CD8-positive, alpha-beta memory T cell (primary cell): ENCODE data around the gene ALG5. TPM values are rescaled to one million over a fixed set of nuclear protein-coding genes. Genes with fewer than 3 reads are reported as not detected.

Experiments used
- CTCF ChIA-PET: fragments of 350-600 bp; sonication (Branson Sonifier 250); formaldehyde crosslinking; loops from one replicate; lab custom pipeline; 2021; ENCODE audit warnings: antibody characterized with exemption; lab: Charles Lee
- POLR2A ChIA-PET: fragments of 350-600 bp; sonication (Branson Sonifier 250); formaldehyde crosslinking; loops from one replicate; lab custom pipeline; 2021; ENCODE audit warnings: antibody characterized with exemption; lab: Charles Lee
- DNase-seq, 5 donors: peaks; one replicate each; pipeline versions ENCODE4 v3.0.0 to v3.0.0-alpha.2; 2020 to 2022; ENCODE audit warnings: mixed read lengths in 1 of 5
- H3K27ac ChIP-seq: one replicate; pipeline ENCODE4 v1.7.0; 2013; ENCODE audit warnings: low read depth, mild to moderate bottlenecking, low read length, moderate library complexity
- H3K27me3 ChIP-seq: 2 replicates; pipeline ENCODE4 v1.7.0; 2013; ENCODE audit warnings: low read length, mild to moderate bottlenecking; ENCODE audit not compliant: insufficient read depth, poor library complexity, severe bottlenecking
- H3K36me3 ChIP-seq: 2 replicates; pipeline ENCODE4 v1.7.0; 2013; ENCODE audit warnings: mild to moderate bottlenecking, low read length, moderate library complexity; ENCODE audit not compliant: insufficient read depth
- H3K4me1 ChIP-seq: 2 replicates; pipeline ENCODE4 v1.7.0; 2013; ENCODE audit warnings: mild to moderate bottlenecking, low read length, moderate library complexity; ENCODE audit not compliant: insufficient read depth
- H3K4me3 ChIP-seq: 2 replicates; pipeline ENCODE4 v1.7.0; 2013; ENCODE audit warnings: mild to moderate bottlenecking, low read length
- H3K9me3 ChIP-seq: 2 replicates; pipeline ENCODE4 v1.7.0; 2013; ENCODE audit warnings: mild to moderate bottlenecking, low read length
- H3K27ac Mint-ChIP-seq, 8 donors: one replicate each; pipeline ENCODE4 v1.8.0; 2020 to 2021; ENCODE audit warnings: mixed read lengths in 8 of 8, mild to moderate bottlenecking in 6 of 8, inconsistent platforms in 3 of 8, moderate library complexity in 3 of 8
- H3K27me3 Mint-ChIP-seq, 2 donors: one replicate each; pipeline ENCODE4 v1.8.0; 2020 to 2021; ENCODE audit warnings: mixed read lengths in 2 of 2, mild to moderate bottlenecking in 1 of 2, moderate library complexity in 1 of 2
- H3K36me3 Mint-ChIP-seq, 3 donors: one replicate each; pipeline ENCODE4 v1.8.0; 2020 to 2021; ENCODE audit warnings: mixed read lengths in 3 of 3, inconsistent platforms in 1 of 3, mild to moderate bottlenecking in 1 of 3
- H3K4me1 Mint-ChIP-seq, 3 donors: one replicate each; pipeline ENCODE4 v1.8.0; 2020 to 2021; ENCODE audit warnings: mixed read lengths in 3 of 3, inconsistent platforms in 1 of 3, mild to moderate bottlenecking in 1 of 3
- H3K4me3 Mint-ChIP-seq, 7 donors: one replicate each; pipeline ENCODE4 v1.8.0; 2020 to 2021; ENCODE audit warnings: mixed read lengths in 7 of 7, mild to moderate bottlenecking in 6 of 7, moderate library complexity in 4 of 7, inconsistent platforms in 2 of 7
- H3K9me3 Mint-ChIP-seq, 5 donors: one replicate each; pipeline ENCODE4 v1.8.0; 2020 to 2022; ENCODE audit warnings: mixed read lengths in 5 of 5, mild to moderate bottlenecking in 3 of 5, moderate library complexity in 2 of 5, inconsistent platforms in 1 of 5
- polyA plus RNA-seq: library from polyadenylated mRNA; unstranded; fragments of 300-500 nt; fragmentation: Illumina TruSeq; gene quantifications from one replicate; pipeline ENCODE4 v1.2.3, GENCODE V29; 2021
- total RNA-seq, 2 experiments: library from RNA; stranded (reverse); gene quantifications; one replicate each; pipeline ENCODE4 v1.2.3, GENCODE V29; 2021

ALG5 gene
- total and polyA plus RNA-seq, 3 experiments from 2014 or later = 46.0 to 85.0 (median 47.9) TPM

GRCh38 chr13:36975172-36975571 is 24.0 kb downstream of the ALG5 start:
- DNase-seq = no peak
- no peak overlapping the region for H3K27ac Mint-ChIP-seq
- Histone ChIP-seq H3K36me3 (peaks cover 11% of the 10 kb centered on the region), H3K27me3 (no peaks in the 10 kb centered on the region), H3K27ac (no peak overlapping the region), H3K9me3 (no peaks in the 10 kb centered on the region), H3K4me1 (no peaks in the 10 kb centered on the region), H3K4me3 (no peak overlapping the region)
- H3K4me3 Mint-ChIP-seq = no peak overlapping the region
- H3K4me1 Mint-ChIP-seq = peaks cover 0 to 3% (median 0%) of the 10 kb centered on the region in 3 donors
- peaks cover 18 to 63% (median 18%) of the 10 kb centered on the region in 3 donors for H3K36me3 Mint-ChIP-seq
- ChIA-PET POLR2A (no interaction called here), CTCF (no interaction called here)
- no peaks in the 10 kb centered on the region for H3K27me3 Mint-ChIP-seq
- peaks cover 0 to 4% (median 0%) of the 10 kb centered on the region in 5 donors for H3K9me3 Mint-ChIP-seq

DNA sequence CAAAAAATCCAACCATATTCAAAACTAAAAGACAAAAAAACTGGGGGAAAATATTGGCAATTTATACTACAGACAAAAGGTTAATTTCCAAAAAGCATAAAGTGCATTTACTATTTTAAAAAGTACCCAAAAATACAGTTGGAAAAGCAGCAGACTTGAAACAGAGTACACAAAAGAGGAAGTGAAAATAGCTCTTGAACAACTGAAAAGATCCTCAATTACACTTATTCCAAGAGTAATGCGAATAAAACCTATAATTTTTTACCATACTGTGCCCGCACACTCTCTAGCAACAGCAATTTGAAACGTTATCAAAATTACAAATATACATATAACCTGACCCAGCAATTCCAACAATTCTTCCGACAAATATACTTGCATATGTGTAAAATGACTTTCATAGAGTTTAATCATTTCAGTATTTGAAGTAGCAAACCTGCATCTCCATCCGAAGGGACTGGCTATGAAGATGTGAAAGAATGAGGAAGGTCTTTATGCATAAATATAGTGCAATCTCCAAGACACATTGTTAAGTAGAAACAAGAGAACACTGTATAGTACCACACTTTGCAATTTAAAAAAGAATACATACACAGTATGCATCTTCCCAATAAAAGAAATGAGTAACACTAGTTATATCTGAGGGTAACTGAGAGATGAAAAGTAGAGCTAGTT is 25.4 kb downstream of the ALG5 start:
- POLR2A ChIA-PET = interaction anchor here (0.7 kb wide), 1 partner anchor 25 kb away, joined by 3 read pairs; no protein-coding TSS in a partner anchor
- no peaks in the 10 kb centered on the region for H3K27me3 Mint-ChIP-seq
- no peak overlapping the region for H3K27ac ChIP-seq

GRCh38 chr13:36973009-36973408 is 26.1 kb downstream of the ALG5 start:
- H3K4me3 ChIP-seq = no peak overlapping the region
- peaks cover 0 to 4% (median 0%) of the 10 kb centered on the region in 5 donors for H3K9me3 Mint-ChIP-seq
- ChIA-PET POLR2A (interaction anchor here (0.7 kb wide), 1 partner anchor 26 kb away, joined by 3 read pairs; no protein-coding TSS in a partner anchor), CTCF (no interaction called here)
- H3K36me3 Mint-ChIP-seq = peaks cover 18 to 62% (median 23%) of the 10 kb centered on the region in 3 donors
- no peaks in the 10 kb centered on the region for H3K9me3 ChIP-seq
- H3K27me3 Mint-ChIP-seq = no peaks in the 10 kb centered on the region
- no peaks in the 10 kb centered on the region for H3K4me1 ChIP-seq
- H3K4me1 Mint-ChIP-seq = peaks cover 0 to 3% (median 0%) of the 10 kb centered on the region in 3 donors
- no peaks in the 10 kb centered on the region for H3K27me3 ChIP-seq
- H3K27ac ChIP-seq = no peak overlapping the region
- no peak overlapping the region for H3K27ac Mint-ChIP-seq
- DNase-seq = no peak
- H3K4me3 Mint-ChIP-seq = no peak overlapping the region
- peaks cover 11% of the 10 kb centered on the region for H3K36me3 ChIP-seq

More for the DNA sequence above, 25.4 kb downstream of the ALG5 start:
- Histone ChIP-seq H3K36me3 (peaks cover 11% of the 10 kb centered on the region), H3K4me1 (no peaks in the 10 kb centered on the region), H3K9me3 (no peaks in the 10 kb centered on the region), H3K27me3 (no peaks in the 10 kb centered on the region), H3K4me3 (no peak overlapping the region)
- no peak overlapping the region for H3K27ac Mint-ChIP-seq
- no peak for DNase-seq
- H3K9me3 Mint-ChIP-seq = peaks cover 0 to 4% (median 0%) of the 10 kb centered on the region in 5 donors
- H3K4me1 Mint-ChIP-seq = peaks cover 0 to 3% (median 0%) of the 10 kb centered on the region in 3 donors
- CTCF ChIA-PET = no interaction called here
- peaks cover 17 to 60% (median 18%) of the 10 kb centered on the region in 3 donors for H3K36me3 Mint-ChIP-seq
- H3K4me3 Mint-ChIP-seq = no peak overlapping the region

DNA sequence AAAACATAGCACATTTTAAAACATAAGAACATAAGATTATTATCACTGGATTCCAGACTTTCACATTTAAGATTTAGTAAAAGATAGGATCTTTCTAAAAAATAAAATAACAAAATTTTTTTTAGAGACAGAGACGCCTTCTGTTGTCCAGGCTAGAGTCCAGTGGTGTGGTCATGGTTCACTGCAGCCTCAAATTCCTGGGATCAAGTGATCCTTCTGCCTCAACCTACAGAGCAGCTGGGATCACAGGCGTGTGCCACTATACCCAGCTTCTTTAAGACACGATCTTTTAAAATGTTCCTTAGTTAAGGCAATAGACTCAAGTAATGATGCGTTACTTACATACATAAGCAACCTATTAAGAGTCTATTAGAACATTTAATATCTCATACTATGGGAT is 32.7 kb downstream of the ALG5 start:
- Histone ChIP-seq H3K9me3 (no peaks in the 10 kb centered on the region), H3K27me3 (no peaks in the 10 kb centered on the region), H3K4me3 (no peak overlapping the region), H3K36me3 (peaks cover 29% of the 10 kb centered on the region), H3K4me1 (no peaks in the 10 kb centered on the region), H3K27ac (no peak overlapping the region)
- Mint-ChIP-seq H3K27ac (no peak overlapping the region), H3K4me1 (peaks cover 0 to 1% (median 0%) of the 10 kb centered on the region in 3 donors), H3K36me3 (peaks cover 17 to 76% (median 30%) of the 10 kb centered on the region in 3 donors), H3K4me3 (no peak overlapping the region), H3K27me3 (no peaks in the 10 kb centered on the region), H3K9me3 (no peaks in the 10 kb centered on the region)
- CTCF ChIA-PET = no interaction called here
- POLR2A ChIA-PET = no interaction called here
- no peak for DNase-seq

DNA sequence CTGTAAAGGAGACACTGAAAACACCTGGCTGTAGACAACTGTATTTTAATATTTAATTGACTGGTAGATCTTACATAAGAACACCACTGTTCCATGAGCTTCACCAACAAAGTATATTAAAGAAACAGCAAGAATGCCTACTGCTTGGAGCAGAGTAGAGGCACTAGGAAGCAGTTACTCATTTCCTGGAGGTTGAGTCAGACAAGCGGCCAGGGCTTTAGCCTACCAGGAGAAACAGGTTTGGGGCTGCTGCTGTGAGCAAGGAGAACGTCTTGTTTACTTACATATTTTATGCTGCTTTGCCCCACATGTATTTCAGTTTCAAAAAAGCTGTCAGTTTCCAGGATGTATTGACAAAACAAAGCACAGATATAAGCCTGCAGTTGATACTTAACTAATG is 33.4 kb downstream of the ALG5 start:
- H3K36me3 ChIP-seq = peaks cover 28% of the 10 kb centered on the region
- no peak overlapping the region for H3K4me3 Mint-ChIP-seq

DNA sequence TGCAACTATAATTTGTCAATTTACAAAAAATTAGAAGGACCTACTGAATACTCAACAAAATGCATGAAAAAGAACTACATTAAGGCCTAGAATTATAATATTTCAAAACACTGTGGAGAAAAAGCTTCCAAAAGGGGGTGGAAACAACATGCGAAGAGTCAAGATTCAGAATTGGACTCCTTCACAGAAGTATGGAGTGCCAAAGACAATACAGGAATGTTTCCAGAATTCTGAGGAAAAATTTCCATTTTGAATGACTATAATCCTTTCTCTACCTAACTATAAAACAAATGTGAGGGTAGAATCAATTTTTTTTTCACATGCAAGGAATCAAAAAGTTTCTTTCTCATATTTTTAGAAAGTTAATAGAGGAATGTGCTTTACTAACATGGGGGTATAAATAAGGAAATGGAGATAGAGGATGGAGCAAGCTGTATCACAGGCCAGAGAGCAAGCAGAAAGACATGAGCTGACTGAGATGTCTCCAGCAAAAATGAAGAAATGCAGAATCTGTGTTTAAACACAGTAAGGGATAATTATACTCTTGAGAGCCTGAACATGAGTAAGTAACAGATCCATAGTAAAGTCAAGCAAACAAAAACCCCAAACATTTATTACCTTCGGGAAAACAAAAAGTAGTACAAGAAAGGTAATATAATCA is 39.6 kb downstream of the ALG5 start:
- Histone ChIP-seq H3K36me3 (peaks cover 19% of the 10 kb centered on the region), H3K27me3 (no peaks in the 10 kb centered on the region), H3K27ac (no peak overlapping the region), H3K4me3 (no peak overlapping the region), H3K9me3 (no peaks in the 10 kb centered on the region), H3K4me1 (no peaks in the 10 kb centered on the region)
- peaks cover 7 to 12% (median 7%) of the 10 kb centered on the region in 3 donors for H3K4me1 Mint-ChIP-seq
- H3K36me3 Mint-ChIP-seq = peaks cover 4 to 78% (median 22%) of the 10 kb centered on the region in 3 donors
- no peaks in the 10 kb centered on the region for H3K9me3 Mint-ChIP-seq
- DNase-seq = no peak
- H3K27ac Mint-ChIP-seq = peak overlapping the region in 2 of 8 donors; percentile 9 to 14
- POLR2A ChIA-PET = no interaction called here
- H3K4me3 Mint-ChIP-seq = no peak overlapping the region
- CTCF ChIA-PET = no interaction called here
- no peaks in the 10 kb centered on the region for H3K27me3 Mint-ChIP-seq

More for the DNA sequence above, 33.4 kb downstream of the ALG5 start:
- Histone ChIP-seq H3K27me3 (no peaks in the 10 kb centered on the region), H3K9me3 (no peaks in the 10 kb centered on the region), H3K4me3 (no peak overlapping the region), H3K27ac (no peak overlapping the region), H3K4me1 (no peaks in the 10 kb centered on the region)
- Mint-ChIP-seq H3K9me3 (no peaks in the 10 kb centered on the region), H3K27me3 (no peaks in the 10 kb centered on the region), H3K36me3 (peaks cover 17 to 74% (median 28%) of the 10 kb centered on the region in 3 donors), H3K4me1 (peaks cover 0 to 1% (median 0%) of the 10 kb centered on the region in 3 donors), H3K27ac (no peak overlapping the region)
- CTCF ChIA-PET = no interaction called here
- DNase-seq = no peak
- POLR2A ChIA-PET = no interaction called here

GRCh38 chr13:36954542-36954941 is 44.6 kb downstream of the ALG5 start:
- Histone ChIP-seq H3K9me3 (no peaks in the 10 kb centered on the region), H3K36me3 (peaks cover 34% of the 10 kb centered on the region), H3K27ac (no peak overlapping the region), H3K4me3 (no peak overlapping the region), H3K4me1 (no peaks in the 10 kb centered on the region), H3K27me3 (no peaks in the 10 kb centered on the region)
- H3K4me1 Mint-ChIP-seq = peaks cover 4 to 8% (median 5%) of the 10 kb centered on the region in 3 donors
- DNase-seq = no peak
- POLR2A ChIA-PET = no interaction called here
- no peaks in the 10 kb centered on the region for H3K9me3 Mint-ChIP-seq
- H3K27ac Mint-ChIP-seq = peak overlapping the region in 3 of 8 donors; percentile 0 to 74 (median 51)
- H3K36me3 Mint-ChIP-seq = peaks cover 0 to 83% (median 19%) of the 10 kb centered on the region in 3 donors
- no peak overlapping the region for H3K4me3 Mint-ChIP-seq
- no peaks in the 10 kb centered on the region for H3K27me3 Mint-ChIP-seq
- CTCF ChIA-PET = no interaction called here

DNA sequence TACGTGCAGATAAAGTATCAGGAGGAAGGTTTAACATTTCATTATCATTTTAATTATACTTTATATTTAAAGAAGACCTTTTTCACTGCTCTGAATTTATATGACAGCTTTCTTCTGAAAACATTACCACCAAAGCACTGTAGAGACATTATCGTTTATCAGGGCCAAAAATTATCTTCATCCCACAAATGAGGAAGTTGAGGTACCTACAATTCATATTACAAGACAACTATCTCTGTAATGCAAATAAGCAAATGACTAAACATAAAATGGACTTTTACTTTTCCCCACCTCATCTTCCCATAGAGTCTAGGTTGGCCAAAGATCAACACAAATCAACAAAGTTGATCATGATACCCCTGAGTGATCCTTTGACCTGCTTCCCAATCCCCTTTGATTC is 48.2 kb downstream of the ALG5 start:
- Histone ChIP-seq H3K9me3 (no peaks in the 10 kb centered on the region), H3K36me3 (peaks cover 34% of the 10 kb centered on the region), H3K27me3 (no peaks in the 10 kb centered on the region), H3K4me3 (no peak overlapping the region), H3K27ac (no peak overlapping the region), H3K4me1 (no peaks in the 10 kb centered on the region)
- Mint-ChIP-seq H3K36me3 (peaks cover 9 to 71% (median 25%) of the 10 kb centered on the region in 3 donors), H3K4me3 (no peak overlapping the region), H3K27ac (no peak overlapping the region), H3K9me3 (no peaks in the 10 kb centered on the region), H3K27me3 (no peaks in the 10 kb centered on the region), H3K4me1 (no peaks in the 10 kb centered on the region)
- POLR2A ChIA-PET = no interaction called here
- DNase-seq = no peak
- CTCF ChIA-PET = no interaction called here
